D721Med (cell line): ENCODE measurements around the gene SHC3.

Source experiments
- DNase-seq: peaks from one replicate; pipeline ENCODE4 v3.0.0; 2011; ENCODE audit warnings: low spot score; ENCODE audit not compliant: insufficient read length
- FAIRE-seq: peaks from 2 replicates; lab custom pipeline; 2011; peaks lifted over from hg19 to GRCh38; lab: Jason Lieb, UNC
- TF ChIP-seq, protein P1 (sequence below): IDR thresholded peaks from 2 replicates; pipeline ENCODE4 v1.5.1; 2012; ENCODE audit warnings: mild to moderate bottlenecking, control low read depth; ENCODE audit not compliant: insufficient read depth; ENCODE audit errors: missing control alignments

The SHC3 gene

DNA sequence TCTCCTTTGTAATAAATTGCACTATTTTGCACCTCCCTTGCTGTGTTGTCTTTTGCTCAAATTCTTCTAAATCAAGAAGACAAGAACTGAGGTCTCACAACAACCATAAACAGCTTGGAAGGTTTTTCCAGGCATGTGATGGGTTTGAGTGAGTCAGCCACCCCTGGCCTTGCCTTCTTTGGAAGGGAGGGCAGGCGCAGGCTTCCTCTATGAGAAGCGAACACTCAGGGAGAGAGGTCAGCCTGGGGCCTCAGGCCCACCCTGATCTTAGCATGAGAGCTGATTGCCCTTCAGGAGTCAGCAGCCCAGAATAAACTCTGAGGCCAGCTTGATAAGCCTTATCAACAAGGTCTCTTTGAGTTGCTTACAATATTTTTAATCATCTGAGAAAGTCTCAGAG lies 155.7 kb downstream of the SHC3 start:
- FAIRE-seq, result no peak
- TF ChIP-seq, protein P1, sequence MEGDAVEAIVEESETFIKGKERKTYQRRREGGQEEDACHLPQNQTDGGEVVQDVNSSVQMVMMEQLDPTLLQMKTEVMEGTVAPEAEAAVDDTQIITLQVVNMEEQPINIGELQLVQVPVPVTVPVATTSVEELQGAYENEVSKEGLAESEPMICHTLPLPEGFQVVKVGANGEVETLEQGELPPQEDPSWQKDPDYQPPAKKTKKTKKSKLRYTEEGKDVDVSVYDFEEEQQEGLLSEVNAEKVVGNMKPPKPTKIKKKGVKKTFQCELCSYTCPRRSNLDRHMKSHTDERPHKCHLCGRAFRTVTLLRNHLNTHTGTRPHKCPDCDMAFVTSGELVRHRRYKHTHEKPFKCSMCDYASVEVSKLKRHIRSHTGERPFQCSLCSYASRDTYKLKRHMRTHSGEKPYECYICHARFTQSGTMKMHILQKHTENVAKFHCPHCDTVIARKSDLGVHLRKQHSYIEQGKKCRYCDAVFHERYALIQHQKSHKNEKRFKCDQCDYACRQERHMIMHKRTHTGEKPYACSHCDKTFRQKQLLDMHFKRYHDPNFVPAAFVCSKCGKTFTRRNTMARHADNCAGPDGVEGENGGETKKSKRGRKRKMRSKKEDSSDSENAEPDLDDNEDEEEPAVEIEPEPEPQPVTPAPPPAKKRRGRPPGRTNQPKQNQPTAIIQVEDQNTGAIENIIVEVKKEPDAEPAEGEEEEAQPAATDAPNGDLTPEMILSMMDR, result no peak
- DNase-seq, result no peak

DNA sequence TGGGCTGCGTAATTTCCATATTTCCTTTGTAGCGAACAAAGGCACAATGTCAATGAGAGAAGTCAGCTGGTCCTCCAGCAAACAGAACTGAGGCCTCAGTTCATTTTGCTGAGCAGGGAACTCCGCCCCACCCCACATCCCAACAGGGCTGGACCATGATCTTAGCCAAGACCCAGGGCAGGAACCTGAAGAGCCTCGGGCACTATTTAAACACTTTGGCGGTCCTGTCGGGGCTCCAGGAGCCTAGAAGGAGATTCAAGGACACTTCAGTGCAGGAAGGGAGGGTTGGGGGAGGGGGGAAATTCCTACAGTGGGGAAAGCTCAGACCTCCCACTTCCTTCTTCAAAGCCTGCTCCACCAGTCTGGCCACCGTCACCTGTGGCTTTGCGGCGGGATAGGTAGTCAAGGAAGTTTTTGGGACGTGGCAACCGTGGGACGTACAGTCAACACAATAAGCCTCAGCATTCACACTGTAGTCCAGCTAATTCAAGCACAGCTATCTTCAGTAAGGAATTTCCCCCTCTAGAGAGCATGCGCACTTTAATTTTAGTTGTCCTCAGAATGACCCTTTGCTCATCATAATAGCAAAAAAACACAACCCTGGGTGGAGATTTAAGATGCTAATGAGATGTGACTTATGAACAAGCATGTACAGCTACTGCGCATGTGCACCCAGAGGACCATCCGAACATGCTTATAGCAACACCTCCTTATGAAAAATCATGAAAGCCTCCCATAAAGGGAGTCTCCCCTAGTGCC lies 156.4 kb downstream of the SHC3 start:
- DNase-seq (no peak), FAIRE-seq (no peak)
- TF ChIP-seq, protein P1, result no peak

DNA sequence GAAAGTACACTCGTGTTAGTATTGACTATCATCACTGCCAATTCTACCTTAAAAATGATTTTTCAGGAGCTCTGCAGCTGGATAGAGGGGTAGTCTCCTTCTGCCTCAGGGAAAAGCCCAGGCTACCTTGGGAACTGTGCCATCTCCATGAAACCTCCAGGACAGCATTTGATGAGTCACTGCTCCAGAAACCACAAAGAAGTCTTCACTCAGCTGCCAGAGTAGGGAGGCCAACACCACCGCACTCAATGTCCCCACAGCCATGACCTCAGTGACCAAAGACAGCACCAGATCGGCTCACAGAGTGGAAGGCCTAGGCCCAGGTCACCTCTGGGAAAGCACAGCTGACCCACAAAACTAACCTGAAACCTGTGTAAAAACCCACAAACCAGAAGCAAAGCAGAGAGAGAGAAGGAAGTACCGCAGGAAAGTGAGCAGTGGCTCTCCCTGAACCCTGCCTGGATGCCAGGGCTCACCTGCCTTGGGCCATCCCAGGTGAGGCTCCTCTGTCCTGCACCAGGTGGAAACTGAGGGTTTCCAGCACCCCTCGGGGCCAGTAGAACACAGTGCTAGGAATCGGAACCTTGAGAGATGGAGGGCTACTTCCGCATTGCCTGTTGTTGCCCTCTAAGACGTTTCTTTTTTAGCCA lies 157.3 kb downstream of the SHC3 start:
- DNase-seq, result no peak
- no peak for FAIRE-seq
- TF ChIP-seq, protein P1, result no peak

DNA sequence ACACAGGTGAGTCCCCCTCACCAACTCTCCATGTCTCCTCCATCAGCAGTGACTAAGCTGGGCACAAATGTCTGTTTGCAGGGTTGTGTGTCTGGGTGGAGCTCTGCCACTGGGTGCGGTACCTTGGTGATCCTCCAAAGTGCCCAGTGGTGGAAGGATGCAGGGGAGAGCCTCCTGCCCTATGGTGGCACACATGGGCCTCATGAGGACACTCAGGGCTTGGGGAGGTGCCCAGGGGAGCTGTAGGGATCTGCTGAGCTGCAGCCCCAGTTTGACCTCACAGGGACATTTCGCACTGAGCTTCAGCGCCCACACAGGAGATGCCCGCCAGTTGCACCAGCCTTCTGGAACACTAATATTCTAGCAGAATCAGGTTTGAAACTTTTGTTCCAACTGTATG lies 157.9 kb downstream of the SHC3 start:
- TF ChIP-seq, protein P1, result no peak
- FAIRE-seq (no peak), DNase-seq (no peak)

DNA sequence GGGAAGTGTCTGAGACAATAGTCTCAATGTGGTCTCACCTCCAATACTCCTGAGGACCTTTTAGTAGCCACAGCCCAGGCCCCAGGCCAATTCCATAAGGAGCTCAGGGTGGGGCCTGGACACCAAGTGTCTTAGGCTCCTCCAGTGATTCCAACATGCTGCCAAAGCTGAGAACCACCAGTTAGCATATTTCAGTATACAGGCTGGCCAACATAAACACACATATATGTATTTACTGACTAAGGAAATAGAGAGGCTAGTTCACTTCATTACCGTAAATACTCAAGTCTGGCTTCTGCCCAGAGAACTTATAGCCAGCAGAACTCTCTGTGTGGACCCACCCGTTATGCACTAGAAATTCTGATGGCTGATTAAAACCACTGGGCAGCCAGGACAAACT lies 163.3 kb downstream of the SHC3 start:
- DNase-seq (no peak), FAIRE-seq (no peak)
- TF ChIP-seq, protein P1, result no peak

DNA sequence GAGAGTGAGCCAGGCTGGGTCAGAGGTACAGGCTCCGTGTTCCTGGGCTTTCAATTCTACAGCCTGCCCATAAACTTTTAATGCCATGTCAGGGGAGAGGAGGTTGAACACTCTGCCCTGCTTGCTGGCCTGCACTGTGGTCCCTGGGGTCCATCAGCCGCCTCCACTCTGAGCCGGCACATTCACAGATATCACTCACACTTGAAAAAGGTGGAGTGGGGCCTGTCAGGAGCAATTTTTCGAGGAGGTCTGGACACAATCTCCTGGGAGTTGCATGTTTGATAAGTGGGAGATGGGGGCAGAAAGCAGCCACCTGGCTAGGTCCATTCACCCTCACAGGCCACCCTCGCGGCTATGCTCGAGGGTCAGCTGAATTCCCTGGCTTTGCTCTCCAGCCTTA lies 164.5 kb downstream of the SHC3 start:
- DNase-seq (no peak), FAIRE-seq (no peak)
- TF ChIP-seq, protein P1, result no peak

DNA sequence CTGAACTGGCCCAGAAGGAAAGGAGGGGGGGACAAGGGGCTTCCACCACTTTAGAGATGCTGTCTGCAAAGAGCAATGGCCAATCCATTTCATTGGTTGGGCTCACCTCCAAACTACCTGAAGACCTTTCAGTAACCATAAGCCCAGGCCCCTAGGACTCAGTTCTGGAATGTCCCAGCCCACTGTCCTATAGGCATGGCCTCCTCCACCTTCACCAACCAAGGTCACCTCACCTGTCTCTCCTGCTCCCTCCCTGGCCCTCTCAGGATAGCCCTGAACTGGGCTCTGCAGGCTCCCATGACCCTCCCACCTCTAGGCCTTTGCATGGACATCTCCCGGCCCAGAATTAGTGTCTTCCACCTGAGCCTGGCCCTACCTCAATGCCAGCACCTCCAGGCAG lies 165.0 kb downstream of the SHC3 start:
- TF ChIP-seq, protein P1, result no peak
- FAIRE-seq, result no peak

More for the DNA sequence above, 165.0 kb downstream of the SHC3 start:
- no peak for DNase-seq
